ENCODE results near the gene CYSRT1.

GRCh38 chr9:137226338-137227053 is 1.5 kb downstream of the CYSRT1 start:
- TF ChIP-seq, protein P1, sequence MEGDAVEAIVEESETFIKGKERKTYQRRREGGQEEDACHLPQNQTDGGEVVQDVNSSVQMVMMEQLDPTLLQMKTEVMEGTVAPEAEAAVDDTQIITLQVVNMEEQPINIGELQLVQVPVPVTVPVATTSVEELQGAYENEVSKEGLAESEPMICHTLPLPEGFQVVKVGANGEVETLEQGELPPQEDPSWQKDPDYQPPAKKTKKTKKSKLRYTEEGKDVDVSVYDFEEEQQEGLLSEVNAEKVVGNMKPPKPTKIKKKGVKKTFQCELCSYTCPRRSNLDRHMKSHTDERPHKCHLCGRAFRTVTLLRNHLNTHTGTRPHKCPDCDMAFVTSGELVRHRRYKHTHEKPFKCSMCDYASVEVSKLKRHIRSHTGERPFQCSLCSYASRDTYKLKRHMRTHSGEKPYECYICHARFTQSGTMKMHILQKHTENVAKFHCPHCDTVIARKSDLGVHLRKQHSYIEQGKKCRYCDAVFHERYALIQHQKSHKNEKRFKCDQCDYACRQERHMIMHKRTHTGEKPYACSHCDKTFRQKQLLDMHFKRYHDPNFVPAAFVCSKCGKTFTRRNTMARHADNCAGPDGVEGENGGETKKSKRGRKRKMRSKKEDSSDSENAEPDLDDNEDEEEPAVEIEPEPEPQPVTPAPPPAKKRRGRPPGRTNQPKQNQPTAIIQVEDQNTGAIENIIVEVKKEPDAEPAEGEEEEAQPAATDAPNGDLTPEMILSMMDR (IDR thresholded peaks at IDR 0.05): no peak
- no peak for TF ChIP-seq POLR2A (IDR thresholded peaks at IDR 0.05)
